Measurements from ENCODE around the gene MLYCD.
"Not testable (repeated sequence)": the region's sequence is repeated elsewhere in the genome, so short reads cannot be mapped to it uniquely, and the experiment has no call there.

MLYCD gene

DNA sequence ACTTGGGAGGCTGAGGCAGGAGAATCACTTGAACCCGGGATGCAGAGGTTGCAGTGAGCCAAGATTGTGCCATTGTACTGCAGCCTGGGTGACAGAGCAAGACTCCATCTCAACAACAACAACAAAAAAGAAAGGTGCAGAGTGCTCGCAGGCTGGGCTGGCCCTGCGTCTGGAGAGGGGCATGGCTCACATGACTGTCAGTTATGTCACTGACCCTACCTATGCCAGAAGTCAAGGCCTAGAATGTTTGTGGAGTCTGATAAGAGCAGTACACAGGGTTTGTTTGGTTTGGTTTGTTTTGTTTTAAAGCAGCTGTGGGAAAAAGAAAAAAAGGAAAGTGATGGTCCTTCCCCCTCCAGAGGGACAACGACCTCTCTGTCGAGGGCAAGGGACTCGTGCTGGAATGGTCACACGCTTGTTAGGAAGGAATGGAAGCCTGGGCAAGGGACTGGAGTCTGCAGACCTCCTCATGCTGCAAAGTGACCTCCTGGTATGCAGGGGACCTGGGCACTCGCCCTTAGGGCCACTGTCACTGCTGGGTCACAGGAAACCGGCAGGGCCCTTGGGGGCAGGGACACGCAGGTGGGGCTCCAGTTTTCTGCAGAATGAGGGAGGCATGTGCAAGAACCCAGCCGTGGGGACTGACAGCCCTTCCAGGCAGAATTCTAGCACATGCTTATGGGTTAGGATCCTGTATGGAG, 44.0 kb downstream of the MLYCD start:
- no peak for DNase-seq

DNA sequence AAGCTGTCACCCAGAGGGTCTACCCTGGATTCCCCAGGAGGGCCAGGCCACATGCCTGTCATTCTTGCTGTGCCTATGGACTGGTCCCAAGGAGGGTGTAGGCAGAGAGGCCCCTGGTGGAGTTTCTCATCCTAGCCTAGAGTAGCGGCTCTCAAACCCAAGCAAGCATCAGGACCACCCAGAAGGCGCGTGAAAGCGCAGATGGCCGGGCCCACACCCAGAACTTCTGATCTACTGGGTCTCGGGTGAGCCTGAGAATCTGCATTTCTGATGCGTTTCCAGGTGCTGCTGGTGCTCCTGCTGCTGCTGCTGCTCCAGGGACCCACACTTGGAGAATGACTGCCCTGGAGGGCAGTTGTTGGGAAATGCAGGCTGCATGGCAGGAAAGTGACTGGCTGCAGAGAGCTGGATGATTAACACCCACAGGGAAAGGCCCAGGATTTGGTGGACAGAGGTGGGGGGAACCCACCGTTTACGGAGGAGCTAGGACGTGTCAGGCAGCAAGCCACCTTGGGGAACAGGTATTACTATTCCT, 44.7 kb downstream of the MLYCD start:
- DNase-seq: no peak

DNA sequence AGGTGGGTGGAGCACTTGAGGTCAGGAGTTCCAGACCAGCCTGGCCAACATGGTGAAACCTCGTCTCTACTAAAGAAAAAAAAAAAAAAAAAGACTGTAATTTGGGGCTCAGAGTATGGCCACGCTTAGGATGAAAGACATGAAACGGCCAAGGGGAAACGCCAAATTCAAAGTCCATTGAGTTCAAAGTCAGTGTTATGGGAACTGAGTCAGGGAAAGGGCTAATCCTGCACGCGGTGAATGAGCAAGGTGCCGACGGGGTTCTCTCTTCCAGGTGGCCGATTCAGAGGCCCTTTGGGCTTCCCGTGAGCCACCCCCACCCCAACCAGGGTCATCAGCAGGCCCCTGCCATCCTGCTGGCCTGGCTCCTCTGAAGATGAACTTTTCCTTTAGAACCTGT, 46.7 kb downstream of the MLYCD start:
- no peak for DNase-seq

DNA sequence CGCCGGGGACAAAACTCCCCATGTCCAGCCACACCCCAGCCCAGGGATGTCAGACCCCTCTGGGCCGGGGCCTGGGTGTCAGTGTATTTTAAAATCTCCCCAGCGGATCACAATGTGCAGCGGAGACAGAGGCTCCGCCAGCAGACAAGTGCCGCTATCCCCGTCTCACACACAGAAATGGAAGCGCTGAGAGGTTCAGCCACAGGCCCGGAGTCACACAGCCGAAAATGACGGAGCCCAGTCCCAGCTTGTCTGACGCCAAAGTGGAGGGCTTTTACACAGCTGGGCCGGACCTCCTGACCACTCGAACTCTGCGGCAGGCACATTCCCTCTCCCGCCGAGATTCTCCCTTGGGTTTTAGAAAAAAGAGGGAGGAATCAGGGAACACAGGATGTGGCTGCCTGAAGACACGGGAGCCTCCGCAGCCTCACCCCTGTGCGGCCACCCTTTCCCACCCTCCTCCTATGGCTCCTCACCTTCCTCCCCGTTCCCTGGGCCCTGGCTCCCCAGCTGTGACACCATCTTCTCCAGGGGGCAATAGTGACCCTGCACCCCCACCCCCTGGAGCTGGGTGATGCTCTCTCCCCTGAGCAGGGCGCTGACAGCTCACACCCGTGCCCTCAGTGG, 47.4 kb downstream of the MLYCD start:
- no peak for DNase-seq

DNA sequence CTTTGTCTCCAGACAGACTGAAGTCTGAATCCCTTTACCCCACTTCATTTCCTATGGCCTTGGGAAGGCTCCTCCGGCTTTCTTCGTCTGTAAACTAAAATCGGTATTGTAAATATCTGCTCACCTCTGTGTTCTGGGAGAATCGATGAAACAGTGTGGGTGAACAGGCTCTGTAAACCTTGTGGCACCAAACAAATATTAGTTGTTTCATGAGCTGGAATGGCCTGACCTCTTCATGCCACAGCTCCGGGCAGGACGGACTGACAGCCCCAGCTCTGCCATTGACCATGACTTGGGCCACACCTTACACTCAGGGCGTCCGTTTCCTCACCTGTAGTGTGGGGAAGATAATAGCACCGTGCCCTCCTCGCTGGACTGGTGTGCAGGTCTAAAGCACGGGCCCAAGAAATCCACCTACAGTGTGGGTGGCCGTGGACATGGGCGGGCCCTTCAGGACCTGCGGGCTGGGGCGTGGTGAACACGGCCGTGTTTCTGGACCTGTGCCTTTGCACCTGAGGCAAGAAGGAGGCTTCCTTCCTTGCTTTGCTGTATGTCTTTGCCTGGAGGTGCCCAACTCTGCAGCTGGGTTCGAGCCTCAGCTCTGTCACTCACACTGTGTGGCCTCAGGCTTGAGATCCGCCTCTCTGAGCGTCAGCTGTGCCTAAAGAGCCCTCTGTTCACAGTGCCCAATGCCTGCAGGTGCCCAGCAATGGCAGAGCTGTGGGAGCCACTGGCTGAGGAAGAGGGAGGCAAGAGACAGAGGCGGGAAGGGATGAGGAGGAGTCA, 48.1 kb downstream of the MLYCD start:
- DNase-seq: no peak

DNA sequence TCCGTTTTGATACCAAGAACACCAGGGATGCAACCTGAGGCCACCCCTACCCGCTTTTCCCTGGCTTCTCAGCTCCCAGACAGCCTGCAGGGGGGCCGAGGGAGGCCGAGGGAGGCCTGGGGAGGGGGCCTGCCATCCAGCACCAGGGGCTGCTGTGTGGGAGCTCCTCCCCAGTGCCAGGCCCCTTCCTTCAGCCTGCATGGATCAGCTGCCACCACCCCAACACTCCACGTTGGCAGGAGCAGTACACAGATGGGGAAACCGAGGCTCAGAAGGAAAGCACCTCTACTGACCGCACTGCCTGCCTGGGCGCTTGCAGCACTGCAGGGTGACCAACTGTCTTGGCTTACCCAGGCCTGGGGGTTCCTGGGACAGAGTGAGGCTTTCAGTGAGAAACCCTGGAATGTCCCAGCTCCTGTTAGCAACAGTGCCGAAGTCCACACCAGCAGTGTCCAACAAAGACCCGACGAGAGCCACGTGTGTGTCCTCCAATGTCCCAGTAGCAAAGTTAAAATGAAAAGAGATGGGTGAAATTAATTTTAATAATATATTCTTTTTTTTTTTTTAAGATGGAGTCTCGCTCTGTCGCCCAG, 48.8 kb downstream of the MLYCD start:
- no peak for DNase-seq

DNA sequence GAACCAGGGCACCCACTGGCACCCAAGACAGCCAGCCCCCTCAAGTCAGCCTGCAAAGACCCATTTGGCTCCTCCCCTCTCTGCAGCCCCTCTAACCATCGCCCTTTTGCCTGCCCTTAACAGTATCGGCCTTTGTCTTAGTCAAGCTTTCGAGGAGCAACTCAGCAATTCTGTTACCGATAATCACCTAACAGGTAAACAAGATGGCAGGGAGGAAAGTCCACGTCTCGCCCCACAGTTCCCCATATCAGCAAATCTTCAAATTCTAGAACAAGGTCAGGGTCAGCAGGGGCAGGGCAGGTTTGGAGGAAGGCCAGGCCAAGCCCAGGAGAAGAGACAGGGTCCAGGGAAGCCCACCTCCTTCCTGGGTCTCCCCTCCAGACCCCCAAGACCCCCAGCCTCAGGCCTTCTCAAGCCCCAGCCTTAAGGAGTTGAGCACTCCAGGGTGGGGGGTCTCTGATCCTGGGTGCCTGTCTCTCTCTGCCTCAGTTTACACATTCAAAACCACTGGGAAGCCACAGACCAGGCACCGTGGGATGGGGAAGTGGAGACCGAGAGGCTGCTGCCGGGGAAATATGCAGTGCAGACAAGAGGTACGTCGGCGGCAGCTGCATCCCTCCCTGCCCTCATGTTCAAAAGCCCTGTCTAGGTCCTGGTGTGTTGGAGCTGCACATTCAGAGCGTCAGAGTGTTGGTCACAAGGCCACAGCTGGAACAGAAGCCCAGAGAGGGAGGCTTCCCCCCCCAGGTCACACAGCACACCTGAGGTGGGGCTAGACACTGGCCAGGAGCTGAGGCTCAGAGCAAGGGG, 50.2 kb downstream of the MLYCD start:
- no peak for DNase-seq

DNA sequence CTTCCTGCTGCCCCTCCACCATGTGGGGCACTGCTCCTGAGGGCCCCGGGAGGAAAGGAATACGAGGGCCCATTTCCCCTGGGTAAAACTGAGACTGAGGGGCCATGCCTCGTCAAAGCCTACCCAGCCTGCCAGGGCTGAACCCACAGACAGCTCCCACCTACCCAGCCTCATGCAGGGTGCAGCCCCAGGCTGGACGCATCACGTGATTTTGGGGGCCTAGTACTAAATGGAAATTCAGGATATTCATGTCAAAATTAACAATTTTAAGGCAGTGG, 50.7 kb downstream of the MLYCD start:
- no peak for DNase-seq

DNA sequence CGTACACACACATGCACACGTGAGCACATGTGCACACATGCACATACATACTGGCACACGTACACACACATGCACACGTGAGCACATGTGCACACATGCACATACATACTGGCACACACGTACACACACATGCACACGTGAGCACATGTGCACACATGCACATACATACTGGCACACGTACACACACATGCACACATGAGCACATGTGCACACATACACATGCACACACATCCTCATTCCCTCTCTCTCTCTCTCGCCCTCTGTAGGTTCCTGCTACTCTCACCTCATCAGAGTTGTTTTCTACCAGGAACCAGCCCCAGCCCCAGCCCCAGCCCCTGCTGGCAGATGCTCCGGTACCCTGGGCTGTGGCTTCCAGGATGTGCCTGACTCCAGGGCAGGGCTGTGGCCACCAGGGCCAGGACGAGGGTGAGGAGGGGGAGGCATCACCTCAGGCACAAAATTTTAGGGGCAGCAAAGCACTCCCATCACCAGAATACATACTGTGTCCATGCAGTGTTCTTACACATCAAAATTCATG, 52.0 kb downstream of the MLYCD start:
- not testable (repeated sequence) for DNase-seq

DNA sequence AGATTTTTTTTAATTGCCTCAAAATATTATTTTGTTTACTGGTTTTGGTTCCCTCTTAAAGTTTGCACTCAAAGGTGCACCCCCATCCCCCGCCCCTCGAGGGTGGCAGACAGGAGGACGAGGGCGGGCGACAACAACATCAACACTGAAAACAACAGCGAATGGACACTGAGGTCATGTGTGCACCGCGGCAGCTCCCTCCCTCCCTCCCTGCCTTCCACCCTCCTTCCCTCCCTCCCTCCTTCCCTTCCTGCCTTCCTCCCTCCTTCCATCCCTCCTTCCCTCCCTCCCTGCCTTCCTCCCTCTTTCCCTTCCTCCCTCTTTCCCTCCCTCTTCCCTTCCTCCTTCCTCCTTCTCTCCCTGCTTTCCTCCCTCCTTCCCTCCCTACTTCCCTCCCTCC, 52.6 kb downstream of the MLYCD start:
- no peak for DNase-seq

DNA sequence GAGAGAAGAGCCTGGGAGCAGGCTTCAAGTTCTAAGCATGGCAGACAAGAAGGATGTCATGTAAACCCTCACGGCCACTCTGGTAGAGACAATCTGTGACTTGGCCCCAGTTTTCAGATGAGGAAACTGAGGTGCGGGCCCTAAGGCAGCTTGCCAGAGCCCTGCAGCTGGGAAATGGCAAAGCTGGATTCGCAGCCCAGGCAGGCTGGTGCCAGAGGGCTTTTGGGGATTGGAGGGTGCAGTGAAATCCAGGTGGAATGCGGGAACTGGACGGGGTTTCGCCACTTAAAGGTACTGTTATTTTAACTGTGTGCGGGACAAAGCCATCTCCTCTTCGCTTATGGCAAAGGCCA, 53.6 kb downstream of the MLYCD start:
- DNase-seq: no peak

DNA sequence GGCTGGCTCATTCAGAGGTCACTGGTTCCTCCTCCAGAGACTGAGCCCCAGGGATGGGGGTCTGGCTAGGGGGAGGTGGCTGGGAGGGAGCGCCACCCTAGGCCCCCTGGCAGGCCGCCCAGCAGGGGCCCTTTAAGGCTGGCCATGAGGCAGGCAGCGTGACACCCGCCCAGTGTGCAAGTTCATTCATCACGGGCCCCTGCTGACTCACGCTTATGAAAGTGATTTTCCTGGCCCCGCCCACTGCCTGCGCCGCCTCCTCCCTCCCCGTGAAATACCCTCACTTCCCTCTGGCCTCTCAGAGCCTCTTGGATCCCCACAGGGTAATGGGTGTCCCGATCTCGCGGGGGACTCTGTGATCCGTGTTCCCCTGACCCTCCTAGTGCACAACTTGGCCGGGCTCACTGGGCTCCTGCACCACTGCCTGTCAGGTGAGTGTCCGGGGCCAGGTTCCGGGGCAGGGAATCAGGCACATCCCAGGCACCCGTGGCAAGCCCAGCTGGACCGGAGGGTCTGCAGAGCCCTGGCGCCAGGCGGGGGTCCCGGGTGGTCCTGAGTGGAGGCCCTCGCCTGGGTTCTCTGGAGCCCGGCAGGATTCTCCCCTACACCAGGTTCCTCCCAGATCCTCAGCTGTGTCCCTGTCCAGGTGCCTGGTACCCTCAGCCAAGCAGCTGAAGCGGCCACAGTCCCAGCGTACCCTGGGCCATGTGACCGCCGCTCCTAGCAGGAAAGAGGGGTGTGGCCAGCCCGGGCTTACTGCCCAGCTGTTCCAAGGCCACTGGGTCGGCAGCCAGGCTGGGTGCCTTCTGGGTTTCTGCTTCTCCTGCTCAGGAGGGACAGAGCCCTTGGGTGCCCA, 54.3 kb downstream of the MLYCD start, which contains the start of gene OSGIN1:
TSS of gene OSGIN1 (plus strand) at position 301 of the 856 bp plus-strand sequence. CDS start 4,432 bp downstream, outside the sequence.
- DNase-seq: peak; percentile 55 to 69

DNA sequence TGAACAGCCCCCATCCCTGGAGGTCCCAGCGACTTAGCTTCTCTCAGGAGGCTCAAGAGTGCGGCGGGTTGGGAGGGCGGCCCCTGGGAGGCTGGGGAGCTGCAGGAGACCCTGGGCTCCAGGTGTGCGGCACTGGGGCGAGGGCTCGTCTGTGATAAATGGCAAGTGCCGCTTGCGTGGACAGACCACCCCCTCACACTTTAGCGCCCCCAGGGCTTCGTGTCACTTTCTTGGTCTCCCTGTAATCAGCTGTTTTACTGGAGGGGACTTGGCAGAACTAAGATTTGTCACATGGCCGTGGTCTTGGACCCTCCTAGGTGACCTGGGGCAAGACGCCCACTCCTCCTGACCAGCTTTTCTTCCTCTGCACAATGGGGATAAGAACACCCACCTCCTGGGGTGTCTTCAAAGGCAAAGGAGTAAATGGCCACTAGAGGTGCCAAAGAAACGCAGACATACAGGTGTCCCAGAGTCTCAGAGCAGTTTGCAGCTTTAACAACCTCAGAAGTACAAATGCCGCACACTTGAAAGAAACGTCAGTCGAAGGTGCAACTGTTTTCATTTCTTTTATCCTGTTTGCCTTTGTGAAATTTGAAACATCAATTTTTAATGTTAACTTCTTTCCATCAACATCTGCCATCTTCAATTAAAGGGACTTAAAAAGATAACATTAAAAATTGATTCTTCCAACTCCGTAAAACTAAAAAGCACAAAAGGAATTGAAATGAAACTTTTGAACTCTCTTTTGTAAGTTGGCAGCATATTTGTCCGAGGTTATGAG, 55.1 kb downstream of the MLYCD start:
- no peak for DNase-seq

DNA sequence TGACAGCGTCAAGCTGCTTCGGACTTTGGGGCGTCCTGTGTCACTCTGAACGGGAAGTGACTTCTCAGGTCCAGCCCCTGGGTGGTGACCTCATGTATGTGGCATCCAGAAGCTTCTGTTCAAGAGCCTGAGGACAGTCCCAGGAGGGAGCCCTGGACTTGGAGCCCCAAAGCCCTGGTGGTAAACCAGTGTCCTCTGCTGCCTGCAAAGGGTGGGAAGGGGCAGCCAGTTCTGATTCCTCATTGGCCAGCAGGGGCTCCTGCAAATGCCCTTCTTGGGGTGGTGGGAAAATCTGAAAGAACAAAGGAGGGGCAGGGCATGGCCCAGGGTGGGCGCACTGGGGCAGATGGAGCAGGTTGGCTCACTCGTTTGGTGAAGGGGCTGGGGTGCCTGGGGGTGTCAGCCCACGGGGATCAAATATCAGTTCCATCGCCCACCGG, 55.7 kb downstream of the MLYCD start:
- DNase-seq: no peak

DNA sequence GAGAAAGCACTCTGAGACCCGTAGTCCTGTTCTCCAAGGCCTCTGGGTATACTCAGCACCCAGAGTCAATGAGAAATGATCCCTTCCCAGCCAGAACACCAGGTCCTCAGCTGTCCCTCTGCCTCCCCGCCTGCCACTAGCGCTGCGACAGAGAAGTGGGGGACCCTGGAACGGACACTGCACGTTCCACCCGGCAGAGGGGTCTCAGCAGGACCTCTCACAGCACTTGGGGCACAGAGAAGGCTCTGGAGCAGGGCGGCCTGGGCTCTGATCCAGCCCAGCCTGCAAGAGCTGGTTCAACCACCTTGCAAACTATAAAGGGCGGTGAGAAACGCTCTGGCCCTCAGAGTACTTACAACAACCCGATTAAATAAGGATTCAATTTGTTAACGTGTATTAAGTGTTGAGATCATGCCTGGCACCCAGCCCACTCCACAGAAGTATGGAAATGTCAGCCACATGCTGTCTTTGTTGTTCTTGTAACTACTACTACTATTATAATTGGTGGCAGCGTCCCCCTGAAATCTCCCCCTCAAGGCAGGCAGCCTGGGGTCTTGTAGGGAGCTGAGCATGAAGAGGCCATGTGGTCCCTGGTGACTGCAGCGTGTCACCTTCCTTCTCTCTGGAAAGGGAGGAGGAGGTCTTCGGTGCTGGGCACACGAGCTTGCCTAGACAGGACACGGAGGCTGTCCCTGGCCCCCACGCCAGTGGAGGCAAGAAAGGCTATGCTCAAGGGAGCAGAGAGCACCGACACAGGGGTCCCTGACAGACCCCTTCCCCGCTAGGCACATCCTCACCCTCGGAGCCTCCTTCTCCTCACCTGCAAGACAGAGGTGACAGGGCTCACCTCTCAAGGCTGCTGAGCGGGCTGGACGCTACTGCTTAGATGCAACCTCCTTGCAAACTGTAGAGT, 56.6 kb downstream of the MLYCD start:
- DNase-seq: no peak

DNA sequence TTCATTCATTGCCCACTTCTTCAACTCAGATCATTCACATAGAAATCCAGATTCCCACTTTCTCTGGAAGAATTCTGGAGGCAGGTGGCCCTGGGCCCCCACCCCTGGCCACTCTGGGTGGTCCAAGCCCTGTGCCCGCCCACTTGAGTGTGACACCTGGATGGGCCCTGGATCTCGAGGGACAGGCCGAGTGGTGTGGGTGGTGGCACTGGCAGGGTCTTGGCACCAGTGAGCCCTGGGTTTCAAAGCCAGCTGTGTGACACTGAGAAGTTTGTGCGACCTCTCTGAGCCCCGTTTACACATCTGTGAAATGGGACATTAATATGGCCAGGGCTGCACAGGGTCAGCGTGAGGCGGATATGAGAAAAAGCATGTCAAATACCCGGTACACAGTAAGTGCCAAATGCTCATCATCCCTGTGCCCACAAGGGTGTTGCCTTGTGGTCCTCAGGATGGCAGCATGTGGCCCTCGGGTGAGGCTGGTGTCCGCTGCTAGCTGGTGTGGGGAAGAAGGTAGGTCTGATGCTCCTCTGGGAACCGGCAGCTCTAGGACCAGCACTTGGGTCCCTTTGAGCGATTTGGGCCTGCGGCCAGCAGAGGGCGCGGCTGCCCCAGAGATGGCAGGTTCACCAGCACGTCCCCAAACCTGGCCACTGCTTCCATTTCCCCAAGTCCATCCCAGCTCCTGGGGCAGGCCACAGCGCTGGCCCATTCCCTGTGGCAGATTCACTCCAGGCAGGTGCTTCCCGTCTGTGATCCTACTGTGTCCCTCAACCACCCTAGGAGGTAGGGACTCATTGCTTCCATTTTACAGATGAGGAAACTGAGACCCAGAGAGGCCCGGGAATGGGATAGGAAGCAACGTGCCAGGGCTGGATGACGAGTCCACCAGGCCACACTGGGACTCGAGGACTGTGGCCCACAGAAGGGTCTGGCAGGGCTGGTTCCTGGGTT, 57.7 kb downstream of the MLYCD start:
- peak; percentile 49 to 66 for DNase-seq

DNA sequence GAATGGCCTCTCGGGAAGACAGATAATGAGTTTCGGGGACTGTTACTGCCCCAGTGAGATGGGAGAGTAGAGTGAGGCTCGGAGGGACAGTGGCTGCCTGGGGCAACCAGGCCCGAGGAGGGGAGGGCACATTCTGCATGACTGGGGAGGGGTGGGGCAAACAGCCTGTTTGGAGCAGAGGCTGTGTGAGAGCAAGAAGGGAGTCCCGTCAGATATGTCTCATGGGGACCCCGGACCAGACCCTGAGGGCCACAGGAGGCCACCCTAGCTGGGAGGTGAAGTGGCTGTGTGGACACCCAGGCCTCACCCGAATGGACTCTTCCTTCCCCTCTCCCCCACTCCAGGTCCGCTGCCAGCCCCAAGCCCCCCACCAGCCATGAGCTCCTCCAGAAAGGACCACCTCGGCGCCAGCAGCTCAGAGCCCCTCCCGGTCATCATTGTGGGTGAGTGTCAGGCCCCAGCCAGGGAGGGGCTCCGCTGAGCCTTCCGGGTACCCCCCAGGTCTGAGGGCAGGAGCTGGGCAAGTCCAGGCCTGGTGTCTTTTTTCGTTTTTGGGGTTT, 58.5 kb downstream of the MLYCD start:
- no peak for DNase-seq

All from activated CD4-positive, alpha-beta T cell treated with anti-CD3 and anti-CD28 coated beads for 4 hours (primary cell).